Measurements from ENCODE around the gene VSTM2L. TPM values are rescaled to one million over a fixed set of nuclear protein-coding genes. Genes with fewer than 3 reads are reported as not detected.

The VSTM2L gene
- total RNA-seq, 1 donor from 2014 or later: 2.9 TPM

GRCh38 chr20:37970856-37971245 is 67.9 kb downstream of the VSTM2L start:
- Histone ChIP-seq H3F3A (ENCODE audit: low read depth) (no peaks in the 10 kb centered on the region), H3K9ac (no peak overlapping the region), H3K27me3 (no peaks in the 10 kb centered on the region), H3K4me3 (no peak overlapping the region), H3K36me3 (no peaks in the 10 kb centered on the region), H3K9me3 (ENCODE audit: low read depth) (no peaks in the 10 kb centered on the region), H4K20me1 (ENCODE audit: low read depth) (no peaks in the 10 kb centered on the region), H3K4me2 (no peak overlapping the region), H2AFZ (replicated peaks) (no peak overlapping the region), H3K27ac (no peak overlapping the region), H3K4me1 (peaks cover 16% of the 10 kb centered on the region), H3K79me2 (ENCODE audit: low read depth) (no peaks in the 10 kb centered on the region)
- no peak for DNase-seq (ENCODE audit: low spot score)
- Mint-ChIP-seq H3K36me3 (no peaks in the 10 kb centered on the region), H3K9me3 (peaks cover 27% of the 10 kb centered on the region), H3K4me3 (no peak overlapping the region), H3K4me1 (peaks cover 14% of the 10 kb centered on the region), H3K27me3 (ENCODE audit: insufficient read depth, low read depth) (peaks cover 6% of the 10 kb centered on the region), H3K27ac (no peak overlapping the region)
- TF ChIP-seq EZH2phosphoT487 (IDR thresholded peaks at IDR 0.05) (no peak), CTCF (IDR thresholded peaks at IDR 0.05) (no peak), EZH2 (IDR thresholded peaks at IDR 0.05) (no peak)

- no peaks in the 10 kb centered on the region for H3F3A ChIP-seq (ENCODE audit: low read depth)
- peaks cover 19% of the 10 kb centered on the region for H3K4me1 Mint-ChIP-seq
- no peaks in the 10 kb centered on the region for H3K79me2 ChIP-seq (ENCODE audit: low read depth)
- H3K9me3 Mint-ChIP-seq: peaks cover 21% of the 10 kb centered on the region
- no peak overlapping the region for H2AFZ ChIP-seq (replicated peaks)
- H3K4me3 Mint-ChIP-seq: no peak overlapping the region
- no peak for TF ChIP-seq CTCF (IDR thresholded peaks at IDR 0.05)
- no peak overlapping the region for H3K4me3 ChIP-seq
- DNase-seq (ENCODE audit: low spot score): no peak
- H3K9ac ChIP-seq: no peak overlapping the region
- no peak overlapping the region for H3K4me2 ChIP-seq
- no peaks in the 10 kb centered on the region for H3K9me3 ChIP-seq (ENCODE audit: low read depth)
- no peaks in the 10 kb centered on the region for H3K36me3 ChIP-seq
- no peak overlapping the region for H3K27ac Mint-ChIP-seq
- no peaks in the 10 kb centered on the region for H3K36me3 Mint-ChIP-seq
- peaks cover 6% of the 10 kb centered on the region for H3K27me3 Mint-ChIP-seq (ENCODE audit: insufficient read depth, low read depth)
- H3K27me3 ChIP-seq: no peaks in the 10 kb centered on the region
- H3K4me1 ChIP-seq: peaks cover 21% of the 10 kb centered on the region
- H4K20me1 ChIP-seq (ENCODE audit: low read depth): no peaks in the 10 kb centered on the region
- no peak overlapping the region for H3K27ac ChIP-seq
Observed at GRCh38 chr20:37971561-37972127, 68.7 kb downstream of the VSTM2L start.

- Histone ChIP-seq H2AFZ (replicated peaks) (no peak overlapping the region), H3K4me2 (no peak overlapping the region), H3K9ac (no peak overlapping the region), H3K36me3 (no peaks in the 10 kb centered on the region), H3K4me1 (peaks cover 27% of the 10 kb centered on the region), H3K79me2 (ENCODE audit: low read depth) (no peaks in the 10 kb centered on the region), H3K27me3 (no peaks in the 10 kb centered on the region), H3F3A (ENCODE audit: low read depth) (no peaks in the 10 kb centered on the region), H3K4me3 (no peak overlapping the region), H3K9me3 (ENCODE audit: low read depth) (no peaks in the 10 kb centered on the region), H4K20me1 (ENCODE audit: low read depth) (no peaks in the 10 kb centered on the region), H3K27ac (no peak overlapping the region)
- no peaks in the 10 kb centered on the region for H3K36me3 Mint-ChIP-seq
- H3K4me1 Mint-ChIP-seq: peaks cover 26% of the 10 kb centered on the region
- H3K27ac Mint-ChIP-seq: no peak overlapping the region
- no peak for TF ChIP-seq CTCF (IDR thresholded peaks at IDR 0.05)
- TF ChIP-seq EZH2 (IDR thresholded peaks at IDR 0.05): no peak
- TF ChIP-seq EZH2phosphoT487 (IDR thresholded peaks at IDR 0.05): no peak
- H3K9me3 Mint-ChIP-seq: peaks cover 13% of the 10 kb centered on the region
- no peak for DNase-seq (ENCODE audit: low spot score)
- H3K27me3 Mint-ChIP-seq (ENCODE audit: insufficient read depth, low read depth): peaks cover 5% of the 10 kb centered on the region
- H3K4me3 Mint-ChIP-seq: no peak overlapping the region
Observed at GRCh38 chr20:37972256-37973058, 69.5 kb downstream of the VSTM2L start.
